ENCODE results near the gene NOVA2.

Gene NOVA2

DNA sequence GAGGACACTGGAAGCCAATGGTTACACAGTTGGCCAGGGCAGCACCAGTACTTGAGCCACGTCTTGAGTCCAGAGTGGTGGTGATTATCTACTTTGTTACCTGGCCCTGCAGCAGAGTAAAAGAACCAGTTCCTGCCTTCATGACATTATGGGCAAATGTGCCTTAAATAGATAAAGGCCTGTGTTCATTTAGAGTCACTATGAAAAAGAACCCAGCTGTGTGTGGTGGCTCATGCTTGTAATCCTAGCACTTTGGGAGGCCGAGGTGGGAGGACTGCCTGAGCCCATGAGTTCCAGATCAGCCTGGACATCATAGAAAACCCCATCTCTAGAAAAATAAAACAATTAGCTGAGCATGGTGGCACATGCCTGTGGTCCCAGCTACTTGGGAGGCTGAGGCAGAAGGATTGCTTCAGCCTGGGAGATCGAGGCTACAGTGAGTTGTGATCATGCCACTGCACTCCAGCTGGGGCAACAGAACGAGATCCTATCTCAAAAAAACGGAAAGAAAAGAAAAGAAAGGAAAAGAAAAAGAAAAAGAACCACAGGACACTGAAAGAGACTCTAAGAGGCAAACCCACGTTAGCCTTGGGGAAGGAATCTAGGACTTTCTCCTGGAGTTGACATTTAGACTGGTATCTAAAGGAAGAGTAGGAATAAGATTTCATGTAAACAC is 84.3 kb downstream of the NOVA2 start:
- DNase-seq = no peak

DNA sequence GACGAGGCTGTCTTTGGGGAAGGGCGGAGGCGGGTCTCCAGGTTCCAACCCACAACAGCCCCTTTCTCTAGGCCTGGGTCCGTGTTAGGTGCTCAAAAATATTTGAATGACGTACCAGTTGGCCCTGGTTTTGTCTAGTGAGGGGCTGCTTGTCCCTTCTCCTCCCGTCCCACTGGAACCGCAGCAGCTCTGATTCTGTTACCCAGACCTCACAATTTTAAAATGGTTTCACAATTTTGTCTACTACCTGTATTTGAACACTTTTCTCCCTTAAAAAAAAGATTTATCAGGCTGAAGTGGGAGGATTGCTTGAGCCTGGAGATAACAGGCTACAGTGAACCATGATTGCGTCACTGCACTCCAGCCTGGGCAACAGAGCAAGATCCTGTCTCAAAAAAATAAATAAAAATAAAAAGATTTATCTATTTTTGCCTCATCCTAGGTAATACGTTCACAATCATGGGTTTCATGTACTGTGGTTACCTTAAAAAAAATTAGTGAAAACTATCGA is 86.4 kb downstream of the NOVA2 start:
- no peak for DNase-seq

DNA sequence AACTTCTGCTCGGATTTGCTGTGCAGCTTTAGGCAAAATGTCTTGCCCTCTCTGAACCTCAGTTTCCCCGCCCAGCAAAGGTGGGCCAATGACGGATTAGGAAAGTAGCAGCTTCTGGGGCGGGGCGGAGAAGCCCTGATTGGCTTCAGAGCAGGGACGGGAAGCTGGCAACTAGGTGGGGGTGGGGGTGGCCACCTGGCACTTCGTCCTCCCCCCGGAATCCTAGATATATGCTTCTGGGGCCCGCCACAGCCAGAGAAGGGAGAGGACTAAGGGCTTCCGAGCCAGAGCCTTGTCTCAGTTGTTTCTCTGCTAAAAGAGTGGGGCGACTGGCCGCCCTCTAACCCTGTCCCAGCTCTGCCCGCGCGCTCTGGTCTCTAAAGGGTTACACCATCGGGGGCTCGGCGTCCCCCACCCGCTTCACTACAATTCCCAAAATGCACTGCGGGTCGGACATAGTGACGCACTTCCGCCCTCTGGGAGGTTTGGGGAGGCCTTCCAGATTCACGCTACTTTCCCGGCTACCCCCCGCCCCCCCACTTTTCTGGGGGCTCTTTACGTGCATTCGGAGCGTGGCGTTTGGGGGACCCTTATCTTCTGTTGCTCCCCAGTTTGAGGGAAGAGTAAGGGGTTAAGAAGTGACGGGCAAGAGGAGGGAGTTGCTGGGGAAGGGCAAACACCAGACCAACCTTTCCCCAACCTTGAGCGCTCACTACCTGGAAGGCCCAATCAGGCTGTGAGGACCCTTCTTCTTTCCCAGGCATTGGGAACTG is 87.1 kb downstream of the NOVA2 start:
- peak; percentile 65 for DNase-seq

DNA sequence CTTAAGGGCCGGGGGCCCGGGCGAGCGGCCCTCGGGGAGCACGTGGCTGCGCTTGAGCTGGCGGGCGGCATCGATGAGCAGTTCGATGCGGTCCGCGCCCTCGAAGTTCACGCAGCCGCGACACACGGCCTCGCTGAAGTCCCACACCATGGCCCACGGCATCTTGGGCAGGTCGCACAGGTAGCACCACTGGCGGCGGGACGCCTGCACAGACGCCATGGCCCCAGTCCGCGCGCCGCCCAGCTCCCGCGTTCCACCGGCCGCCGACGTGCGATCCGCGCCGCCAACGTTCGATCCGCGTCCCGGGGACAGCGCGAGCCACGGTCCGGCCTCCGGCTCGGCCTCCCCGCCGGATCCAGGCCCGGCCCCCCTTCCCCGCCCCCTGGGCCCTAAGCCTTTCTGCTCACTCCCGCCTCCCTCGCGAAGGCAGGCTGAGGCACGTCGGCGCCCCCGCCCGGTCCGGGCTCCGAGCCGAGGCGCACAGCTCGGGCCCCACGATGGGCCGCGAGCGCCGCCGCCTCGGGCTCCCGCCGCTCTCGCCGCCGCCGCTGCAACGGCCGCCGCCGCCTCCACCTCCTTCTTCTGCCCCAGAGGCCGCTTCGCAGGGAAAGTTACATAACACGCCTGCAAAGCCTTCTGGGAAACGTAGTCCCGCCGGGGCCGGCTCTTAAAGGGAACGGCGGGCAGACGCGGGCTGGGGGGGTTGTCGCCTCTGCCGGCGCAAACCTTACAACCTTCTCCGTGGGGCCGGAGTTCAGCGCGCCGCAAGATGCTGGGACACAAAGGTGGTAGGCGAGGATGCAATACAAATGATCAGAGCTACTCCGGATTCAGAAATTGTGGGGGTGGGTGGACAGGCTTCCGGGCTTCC is 87.9 kb downstream of the NOVA2 start, which contains the start of gene IRF2BP1:
Gene IRF2BP1, minus strand, starts transcription at position 586 of the 871 bp plus-strand sequence. Its CDS starts 367 bp downstream, at position 219.
- peak; percentile 82 for DNase-seq

DNA sequence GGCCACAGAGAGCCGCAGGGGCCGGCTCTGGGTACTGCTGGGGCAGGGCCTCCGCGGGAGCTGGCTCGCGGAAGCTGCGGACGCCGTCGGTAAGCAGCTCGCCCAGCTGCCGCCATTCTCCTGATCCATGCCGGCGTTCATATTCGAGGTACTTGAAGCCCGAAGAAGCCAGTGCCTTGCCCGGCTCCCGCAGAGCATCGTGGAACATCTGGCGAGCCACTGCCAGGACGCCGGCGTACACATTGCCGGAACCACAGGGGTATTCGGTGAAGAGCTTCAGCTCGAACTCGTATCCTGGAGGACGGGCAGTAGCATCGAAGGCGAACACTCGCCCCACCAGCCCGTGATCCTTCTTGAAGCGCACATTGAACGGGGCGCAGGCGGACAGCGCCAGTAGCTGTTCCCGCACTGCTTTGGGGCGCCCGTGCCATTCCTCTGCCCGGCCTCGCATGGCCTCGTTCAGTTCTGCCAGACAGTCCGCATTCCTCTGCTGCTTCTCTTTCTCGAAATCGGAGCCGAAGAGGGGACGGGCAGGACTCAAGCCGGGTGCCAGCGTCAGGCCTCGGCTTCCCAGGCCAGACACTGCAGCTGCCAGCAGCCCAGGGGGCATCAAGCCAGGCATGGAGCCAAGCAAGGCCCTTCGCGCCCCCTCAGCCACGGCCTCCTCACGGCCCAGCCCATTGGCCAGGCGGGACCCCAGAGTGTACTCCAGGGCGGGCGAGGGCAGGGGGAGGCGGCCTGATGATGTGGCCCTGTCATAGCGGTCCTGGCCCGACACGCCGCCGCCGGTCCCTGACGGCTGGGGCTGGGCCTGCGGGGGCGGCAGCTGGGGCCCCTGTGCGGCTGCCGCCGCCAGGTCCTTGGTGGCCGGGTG is 88.7 kb downstream of the NOVA2 start:
- no peak for DNase-seq

DNA sequence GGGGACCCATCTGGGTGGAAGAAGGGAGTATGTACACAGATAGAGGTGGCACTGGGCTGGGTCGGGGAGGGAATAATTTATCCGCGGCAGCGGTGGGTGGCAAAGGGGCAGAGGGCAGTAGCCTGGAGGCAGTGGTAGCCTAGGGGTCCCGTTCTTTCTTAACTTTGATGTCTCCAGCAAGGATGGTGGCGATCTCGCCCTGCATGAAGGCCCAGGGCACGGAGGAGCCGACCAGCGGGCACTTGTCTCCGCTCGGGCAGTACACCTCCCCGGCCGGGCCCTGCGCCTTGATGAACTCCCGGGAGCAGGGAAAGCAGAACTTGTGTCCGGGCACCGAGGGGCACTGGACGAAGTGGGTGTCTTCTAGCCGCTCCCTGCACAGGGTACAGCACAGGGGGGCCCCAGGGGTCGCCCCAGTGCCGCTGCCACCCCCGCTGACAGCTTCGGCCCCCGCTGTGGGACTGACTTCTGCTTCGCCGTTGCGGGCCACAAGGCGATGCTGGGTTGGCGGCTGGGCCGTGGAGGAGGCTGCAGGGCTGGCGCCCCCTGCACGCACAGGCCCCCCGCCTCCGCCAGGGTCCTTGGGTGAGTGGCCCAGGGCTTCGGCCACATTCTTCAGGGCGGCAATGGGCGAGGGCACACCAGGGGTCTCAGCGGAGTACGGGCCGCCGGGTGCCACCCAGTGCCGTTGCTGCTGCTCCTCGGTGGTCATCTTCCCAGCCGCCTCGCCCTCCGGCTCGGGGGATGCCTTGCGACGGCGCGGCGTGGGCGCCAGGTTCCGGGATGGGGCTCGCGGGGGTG is 89.6 kb downstream of the NOVA2 start:
- DNase-seq = no peak

All from GOT3 (cell line).